BE2C (cell line): ENCODE results near the gene ROCK2.

ENCODE experiments used
- DNase-seq: peaks from one replicate; pipeline ENCODE4 v3.0.0-alpha.2; 2020
- H3K27me3 ChIP-seq: fragments of 250-450 bp; sonication (Bioruptor Pico); 2 replicates; pipeline ENCODE4 v1.5.1; 2020; ENCODE audit warnings: mild to moderate bottlenecking
- H3K36me3 ChIP-seq: fragments of 250-450 bp; sonication (Bioruptor Pico); 2 replicates; pipeline ENCODE4 v1.5.1; 2020; ENCODE audit warnings: mild to moderate bottlenecking
- H3K4me1 ChIP-seq: fragments of 250-450 bp; sonication (Bioruptor Pico); 2 replicates; pipeline ENCODE4 v1.5.1; 2020
- H3K4me3 ChIP-seq: 2 replicates; pipeline ENCODE4 v1.5.1; 2011; ENCODE audit warnings: low read depth, low read length
- H3K9me3 ChIP-seq: fragments of 250-450 bp; sonication (Bioruptor Pico); 2 replicates; pipeline ENCODE4 v1.5.1; 2020
- CTCF ChIP-seq: IDR thresholded peaks from 2 replicates; pipeline ENCODE4 v1.5.1; 2012; ENCODE audit warnings: mild to moderate bottlenecking, low read depth, low read length

ROCK2 gene

GRCh38 chr2:11141319-11141718 is 203.1 kb downstream of the ROCK2 start:
- 0 out of 2 replicates have a peak, but pooled peaks cover 6% of the 10 kb centered on the region for H3K27me3 ChIP-seq
- TF ChIP-seq CTCF: no peak
- DNase-seq: no peak
- no peak overlapping the region for H3K4me3 ChIP-seq
- no peaks in the 10 kb centered on the region for H3K4me1 ChIP-seq
- no peaks in the 10 kb centered on the region for H3K9me3 ChIP-seq
- no peaks in the 10 kb centered on the region for H3K36me3 ChIP-seq

- no peaks in the 10 kb centered on the region for H3K9me3 ChIP-seq
- DNase-seq: no peak
- H3K36me3 ChIP-seq: no peaks in the 10 kb centered on the region
- H3K4me3 ChIP-seq: no peak overlapping the region
- no peaks in the 10 kb centered on the region for H3K4me1 ChIP-seq
- no peak for TF ChIP-seq CTCF
- H3K27me3 ChIP-seq: 0 out of 2 replicates have a peak, but pooled peaks cover 6% of the 10 kb centered on the region
These were observed 203.9 kb downstream of the ROCK2 start for GRCh38 chr2:11140492-11140891.

GRCh38 chr2:11134349-11134748 is 210.1 kb downstream of the ROCK2 start:
- no peak for DNase-seq
- TF ChIP-seq CTCF: no peak
- Histone ChIP-seq H3K27me3 (no peaks in the 10 kb centered on the region), H3K4me3 (no peak overlapping the region), H3K4me1 (no peaks in the 10 kb centered on the region), H3K9me3 (no peaks in the 10 kb centered on the region), H3K36me3 (no peaks in the 10 kb centered on the region)

DNA sequence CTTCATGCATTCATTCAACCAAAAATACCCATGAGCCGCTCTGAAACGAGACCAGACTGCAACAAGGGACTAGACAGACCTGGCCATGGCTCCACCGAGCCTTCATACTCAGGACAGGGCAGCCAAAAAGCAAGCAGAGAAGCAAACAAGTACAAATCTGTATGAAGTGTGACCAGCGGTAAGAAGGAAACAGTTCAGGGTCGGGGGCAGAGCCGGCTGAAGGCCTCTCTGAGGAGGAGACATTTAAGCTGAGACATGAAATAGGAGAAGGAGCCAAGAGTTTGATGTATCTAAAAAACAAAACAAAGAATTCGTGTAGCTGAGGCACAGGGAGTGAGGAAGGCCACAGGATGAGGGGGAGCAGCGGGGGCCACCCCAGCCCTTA is 210.5 kb downstream of the ROCK2 start:
- no peak for TF ChIP-seq CTCF
- Histone ChIP-seq H3K4me1 (no peaks in the 10 kb centered on the region), H3K36me3 (no peaks in the 10 kb centered on the region), H3K27me3 (no peaks in the 10 kb centered on the region), H3K9me3 (no peaks in the 10 kb centered on the region), H3K4me3 (no peak overlapping the region)
- DNase-seq: no peak

GRCh38 chr2:11133238-11133935 is 211.0 kb downstream of the ROCK2 start:
- no peaks in the 10 kb centered on the region for H3K9me3 ChIP-seq
- peak overlapping the region; percentile 54 for H3K4me3 ChIP-seq
- no peak for DNase-seq
- no peak for TF ChIP-seq CTCF
- H3K27me3 ChIP-seq: no peaks in the 10 kb centered on the region
- H3K4me1 ChIP-seq: no peaks in the 10 kb centered on the region
- no peaks in the 10 kb centered on the region for H3K36me3 ChIP-seq

DNA sequence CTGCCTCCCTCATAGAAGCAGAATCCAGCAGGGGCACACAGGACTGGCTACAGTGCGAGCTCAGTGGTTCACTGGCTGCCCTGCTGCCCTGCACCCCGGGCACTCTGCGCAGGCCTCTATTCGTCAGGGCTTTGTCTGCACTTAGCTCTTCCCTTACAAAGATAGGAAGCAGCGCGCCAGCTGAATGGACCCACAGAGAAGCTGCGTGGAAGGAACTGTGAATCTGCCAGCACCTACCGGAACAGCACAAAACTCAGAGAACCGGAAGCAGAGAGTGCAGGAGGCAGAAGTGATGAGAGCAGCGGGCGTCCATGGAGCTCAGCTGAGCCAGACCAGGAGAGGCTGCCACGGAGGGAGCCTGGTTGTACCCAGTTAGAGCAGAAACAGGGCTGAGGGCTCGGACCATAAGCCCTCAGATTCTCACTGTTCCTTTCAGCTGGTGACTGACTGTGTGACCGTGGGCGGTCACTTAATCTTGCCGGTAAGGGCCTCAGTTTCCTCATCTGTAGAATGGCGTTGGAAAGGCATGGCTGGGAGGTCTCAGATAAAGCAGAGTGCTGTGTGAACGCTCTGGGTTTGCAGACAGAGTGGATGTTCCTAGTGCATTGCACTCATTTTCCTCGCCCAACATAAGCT is 212.3 kb downstream of the ROCK2 start:
- no peaks in the 10 kb centered on the region for H3K36me3 ChIP-seq
- H3K4me1 ChIP-seq: no peaks in the 10 kb centered on the region
- no peaks in the 10 kb centered on the region for H3K9me3 ChIP-seq
- no peak for DNase-seq
- peak overlapping the region; percentile 54 for H3K4me3 ChIP-seq
- H3K27me3 ChIP-seq: no peaks in the 10 kb centered on the region
- TF ChIP-seq CTCF: no peak
